ENCODE measurements around the gene DGKB.

- TF ChIP-seq POLR2A (IDR thresholded peaks at IDR 0.05; ENCODE audit: control extremely low read depth in 1 of 2, low read depth in 2 of 2, low read length in 2 of 2) (no peak), EZH2 (IDR thresholded peaks at IDR 0.05; ENCODE audit: low read depth, low read length, severe bottlenecking) (no peak), EGR1 (IDR thresholded peaks at IDR 0.05; ENCODE audit: borderline replicate concordance, low read depth, low read length) (no peak), CTCF (IDR thresholded peaks at IDR 0.05; ENCODE audit: control extremely low read depth in 1 of 3, insufficient read depth in 1 of 3, low read depth in 1 of 3, low read length in 3 of 3) (no peak), CHD2 (IDR thresholded peaks at IDR 0.05; ENCODE audit: low read length) (no peak), TEAD4 (IDR thresholded peaks at IDR 0.05; ENCODE audit: low read depth, low read length) (no peak), MAFK (IDR thresholded peaks at IDR 0.05; ENCODE audit: low read depth, low read length) (no peak), TAF1 (IDR thresholded peaks at IDR 0.05; ENCODE audit: low read depth, low read length) (no peak), RBBP5 (IDR thresholded peaks at IDR 0.05; ENCODE audit: borderline replicate concordance, low read depth, low read length) (no peak), JUND (IDR thresholded peaks at IDR 0.05; ENCODE audit: low read length) (no peak)
Observed at GRCh38 chr7:14418633-14419032, 483.9 kb downstream of the DGKB start.

Measured in H1 (cell line).